ENCODE results near the gene LMNA. TPM values are rescaled to one million over a fixed set of nuclear protein-coding genes. Genes with fewer than 3 reads are reported as not detected.

Gene LMNA
- total RNA-seq, 1 experiment from 2014 or later = 112 TPM

DNA sequence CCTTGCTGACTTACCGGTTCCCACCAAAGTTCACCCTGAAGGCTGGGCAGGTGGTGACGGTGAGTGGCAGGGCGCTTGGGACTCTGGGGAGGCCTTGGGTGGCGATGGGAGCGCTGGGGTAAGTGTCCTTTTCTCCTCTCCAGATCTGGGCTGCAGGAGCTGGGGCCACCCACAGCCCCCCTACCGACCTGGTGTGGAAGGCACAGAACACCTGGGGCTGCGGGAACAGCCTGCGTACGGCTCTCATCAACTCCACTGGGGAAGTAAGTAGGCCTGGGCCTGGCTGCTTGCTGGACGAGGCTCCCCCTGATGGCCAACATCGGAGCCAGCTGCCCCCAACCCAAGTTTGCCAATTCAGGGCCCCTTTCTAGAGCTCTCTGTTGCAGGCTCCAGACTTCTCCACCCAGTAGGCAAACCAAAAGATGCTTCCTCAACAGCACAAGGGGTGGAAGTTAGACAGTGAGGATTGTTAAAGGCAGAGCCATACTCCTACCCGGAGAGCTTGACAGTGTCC, 22.5 kb downstream of the LMNA start:
- Mint-ChIP-seq H3K27me3 (ENCODE audit: insufficient read depth, unreplicated experiment) (no peaks in the 10 kb centered on the region), H3K4me1 (ENCODE audit: low read depth, unreplicated experiment) (no peaks in the 10 kb centered on the region), H3K4me3 (ENCODE audit: unreplicated experiment) (no peak overlapping the region), H3K9me3 (ENCODE audit: unreplicated experiment) (no peaks in the 10 kb centered on the region), H3K27ac (ENCODE audit: unreplicated experiment) (peak overlapping the region; percentile 69), H3K36me3 (ENCODE audit: insufficient read depth, unreplicated experiment) (peaks cover 77% of the 10 kb centered on the region)
- Histone ChIP-seq H3K4me3 (ENCODE audit: low read depth, low read length) (no peak overlapping the region), H3K9me3 (no peaks in the 10 kb centered on the region), H3K4me1 (no peaks in the 10 kb centered on the region), H3K27me3 (replicated peaks; ENCODE audit: control insufficient read depth, insufficient read depth, low read length) (no peaks in the 10 kb centered on the region), H3K36me3 (ENCODE audit: control insufficient read depth, insufficient read depth, low read length) (peaks cover 14% of the 10 kb centered on the region)
- TF ChIP-seq, protein P1, sequence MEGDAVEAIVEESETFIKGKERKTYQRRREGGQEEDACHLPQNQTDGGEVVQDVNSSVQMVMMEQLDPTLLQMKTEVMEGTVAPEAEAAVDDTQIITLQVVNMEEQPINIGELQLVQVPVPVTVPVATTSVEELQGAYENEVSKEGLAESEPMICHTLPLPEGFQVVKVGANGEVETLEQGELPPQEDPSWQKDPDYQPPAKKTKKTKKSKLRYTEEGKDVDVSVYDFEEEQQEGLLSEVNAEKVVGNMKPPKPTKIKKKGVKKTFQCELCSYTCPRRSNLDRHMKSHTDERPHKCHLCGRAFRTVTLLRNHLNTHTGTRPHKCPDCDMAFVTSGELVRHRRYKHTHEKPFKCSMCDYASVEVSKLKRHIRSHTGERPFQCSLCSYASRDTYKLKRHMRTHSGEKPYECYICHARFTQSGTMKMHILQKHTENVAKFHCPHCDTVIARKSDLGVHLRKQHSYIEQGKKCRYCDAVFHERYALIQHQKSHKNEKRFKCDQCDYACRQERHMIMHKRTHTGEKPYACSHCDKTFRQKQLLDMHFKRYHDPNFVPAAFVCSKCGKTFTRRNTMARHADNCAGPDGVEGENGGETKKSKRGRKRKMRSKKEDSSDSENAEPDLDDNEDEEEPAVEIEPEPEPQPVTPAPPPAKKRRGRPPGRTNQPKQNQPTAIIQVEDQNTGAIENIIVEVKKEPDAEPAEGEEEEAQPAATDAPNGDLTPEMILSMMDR (IDR thresholded peaks at IDR 0.05; ENCODE audit: insufficient read depth in 1 of 2, low read depth in 1 of 2, low read length in 1 of 2, severe bottlenecking in 1 of 2, unreplicated experiment in 1 of 2) = peak in 1 of 2 experiments; percentile 49
- DNase-seq = no peak
- ChIA-PET POLR2A (no interaction called here), CTCF (interaction anchor here (0.5 to 1.6 kb wide), 6 partner anchors 9 to 1811 kb away, joined by 3 to 11 read pairs (median 4); no protein-coding TSS in a partner anchor)
- intact Hi-C loops (cut with micrococcal nuclease; ENCODE audit: unreplicated experiment) = no loop called here
- no TSS peak for BruUV-seq (replicated peaks)

DNA sequence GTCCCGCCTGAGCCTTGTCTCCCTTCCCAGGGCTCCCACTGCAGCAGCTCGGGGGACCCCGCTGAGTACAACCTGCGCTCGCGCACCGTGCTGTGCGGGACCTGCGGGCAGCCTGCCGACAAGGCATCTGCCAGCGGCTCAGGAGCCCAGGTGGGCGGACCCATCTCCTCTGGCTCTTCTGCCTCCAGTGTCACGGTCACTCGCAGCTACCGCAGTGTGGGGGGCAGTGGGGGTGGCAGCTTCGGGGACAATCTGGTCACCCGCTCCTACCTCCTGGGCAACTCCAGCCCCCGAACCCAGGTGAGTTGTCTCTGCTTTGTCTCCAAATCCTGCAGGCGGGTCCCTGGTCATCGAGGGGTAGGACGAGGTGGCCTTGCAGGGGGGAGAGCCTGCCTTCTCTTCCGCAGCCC, 24.0 kb downstream of the LMNA start:
- Histone ChIP-seq H3K36me3 (ENCODE audit: control insufficient read depth, insufficient read depth, low read length) (peaks cover 14% of the 10 kb centered on the region), H3K27me3 (replicated peaks; ENCODE audit: control insufficient read depth, insufficient read depth, low read length) (no peaks in the 10 kb centered on the region), H3K4me1 (no peaks in the 10 kb centered on the region), H3K9me3 (no peaks in the 10 kb centered on the region), H3K4me3 (ENCODE audit: low read depth, low read length) (no peak overlapping the region)
- Mint-ChIP-seq H3K27me3 (ENCODE audit: insufficient read depth, unreplicated experiment) (no peaks in the 10 kb centered on the region), H3K9me3 (ENCODE audit: unreplicated experiment) (no peaks in the 10 kb centered on the region), H3K4me1 (ENCODE audit: low read depth, unreplicated experiment) (no peaks in the 10 kb centered on the region), H3K4me3 (ENCODE audit: unreplicated experiment) (no peak overlapping the region), H3K36me3 (ENCODE audit: insufficient read depth, unreplicated experiment) (peaks cover 71% of the 10 kb centered on the region), H3K27ac (ENCODE audit: unreplicated experiment) (no peak overlapping the region)
- intact Hi-C loops (cut with micrococcal nuclease; ENCODE audit: unreplicated experiment) = no loop called here
- POLR2A ChIA-PET = no interaction called here
- no peak for DNase-seq
- CTCF ChIA-PET = no interaction called here
- TF ChIP-seq, protein P1 (IDR thresholded peaks at IDR 0.05; ENCODE audit: insufficient read depth in 1 of 2, low read depth in 1 of 2, low read length in 1 of 2, severe bottlenecking in 1 of 2, unreplicated experiment in 1 of 2) = no peak
- no TSS peak for BruUV-seq (replicated peaks)

DNA sequence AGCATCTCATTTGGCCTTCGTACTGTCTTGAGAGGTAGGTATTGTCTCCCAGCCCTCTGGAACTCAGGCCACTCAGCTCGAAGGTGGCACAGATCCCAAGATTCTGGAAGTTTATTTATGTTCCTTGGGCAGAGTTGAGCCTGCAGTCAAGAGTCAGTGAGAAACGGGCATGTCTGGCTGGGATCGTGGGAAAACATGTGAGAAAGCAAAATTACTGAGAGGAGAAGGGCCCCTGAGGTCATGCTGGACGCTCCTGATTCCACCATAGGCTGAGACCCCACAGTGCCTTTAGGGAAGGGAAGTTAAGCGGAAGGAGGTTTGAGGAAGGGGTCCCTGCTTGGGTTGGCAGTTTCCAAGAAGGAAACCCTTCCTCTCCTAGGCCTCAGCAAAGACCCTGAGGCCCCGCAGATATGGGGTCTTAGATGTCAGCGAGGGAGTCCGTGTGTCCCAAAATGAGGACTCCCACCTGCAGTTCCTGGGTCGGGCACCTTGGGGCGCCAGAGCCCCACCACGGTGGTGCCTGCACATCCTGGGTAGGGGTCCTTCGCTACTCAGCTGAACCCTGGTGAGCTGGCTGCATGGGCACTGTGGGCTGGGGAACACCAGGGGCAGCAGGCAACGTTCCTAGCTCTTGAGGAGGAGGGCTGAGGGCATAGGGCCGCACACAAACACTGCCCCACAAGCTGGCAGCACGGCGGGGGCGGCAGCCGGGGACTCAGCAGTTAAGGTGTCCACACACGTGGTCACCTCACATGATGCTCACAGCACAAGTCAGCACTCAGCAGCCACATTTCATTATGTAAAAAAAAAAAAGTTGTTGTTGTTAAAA, 26.6 kb downstream of the LMNA start:
- Mint-ChIP-seq H3K4me3 (ENCODE audit: unreplicated experiment) (no peak overlapping the region), H3K36me3 (ENCODE audit: insufficient read depth, unreplicated experiment) (peaks cover 61% of the 10 kb centered on the region), H3K27me3 (ENCODE audit: insufficient read depth, unreplicated experiment) (no peaks in the 10 kb centered on the region), H3K4me1 (ENCODE audit: low read depth, unreplicated experiment) (peaks cover 12% of the 10 kb centered on the region), H3K27ac (ENCODE audit: unreplicated experiment) (no peak overlapping the region), H3K9me3 (ENCODE audit: unreplicated experiment) (no peaks in the 10 kb centered on the region)
- H3K27me3 ChIP-seq (replicated peaks; ENCODE audit: control insufficient read depth, insufficient read depth, low read length) = no peaks in the 10 kb centered on the region
- TF ChIP-seq, protein P1 (IDR thresholded peaks at IDR 0.05; ENCODE audit: insufficient read depth in 1 of 2, low read depth in 1 of 2, low read length in 1 of 2, severe bottlenecking in 1 of 2, unreplicated experiment in 1 of 2) = peak; percentile 72 to 87
- no peaks in the 10 kb centered on the region for H3K9me3 ChIP-seq
- ChIA-PET POLR2A (interaction anchor here (1.0 kb wide), 2 partner anchors 72 to 84 kb away, joined by 3 read pairs; partner anchors contain the start of gene PMF1), CTCF (interaction anchor here (0.6 to 4.0 kb wide), 7 partner anchors 72 to 119 kb away, joined by 3 to 55 read pairs (median 6); partner anchors contain the start of gene PMF1)
- intact Hi-C loops (cut with micrococcal nuclease; ENCODE audit: unreplicated experiment) = loop anchor here (1.0 kb wide), 1 partner anchor 84 kb away; no protein-coding TSS in a partner anchor
- peak in 1 of 2 experiments; percentile 74 for DNase-seq
- peaks cover under 1% of the 10 kb centered on the region; the same call in 1 of the 2 replicates for H3K4me1 ChIP-seq
- no TSS peak for BruUV-seq (replicated peaks)
- peaks cover 10% of the 10 kb centered on the region for H3K36me3 ChIP-seq (ENCODE audit: control insufficient read depth, insufficient read depth, low read length)
- no peak overlapping the region for H3K4me3 ChIP-seq (ENCODE audit: low read depth, low read length)
